Measurements from ENCODE around the gene SORCS3.

The SORCS3 gene

DNA sequence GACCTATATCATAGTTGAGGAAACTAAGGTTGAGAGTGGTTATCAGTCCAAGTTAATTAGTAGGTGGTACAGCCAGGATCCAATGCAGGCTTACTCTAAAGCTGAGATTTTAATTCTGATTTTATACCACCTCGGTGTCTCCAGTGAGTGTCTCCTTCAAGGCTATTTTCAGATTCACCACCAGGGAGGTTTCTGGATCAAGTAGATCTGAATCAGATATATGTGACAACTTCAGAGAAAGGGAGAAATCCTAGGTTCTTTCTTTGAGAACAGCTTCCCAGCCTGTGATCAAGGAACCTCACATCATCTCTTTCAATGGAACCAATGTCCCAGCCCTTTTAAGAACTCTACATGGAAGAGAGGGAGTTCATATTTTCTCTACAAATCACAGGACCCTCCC is 429.2 kb downstream of the SORCS3 start:
- no peak for DNase-seq (ENCODE audit: insufficient read length, low spot score)
- FAIRE-seq: no peak

DNA sequence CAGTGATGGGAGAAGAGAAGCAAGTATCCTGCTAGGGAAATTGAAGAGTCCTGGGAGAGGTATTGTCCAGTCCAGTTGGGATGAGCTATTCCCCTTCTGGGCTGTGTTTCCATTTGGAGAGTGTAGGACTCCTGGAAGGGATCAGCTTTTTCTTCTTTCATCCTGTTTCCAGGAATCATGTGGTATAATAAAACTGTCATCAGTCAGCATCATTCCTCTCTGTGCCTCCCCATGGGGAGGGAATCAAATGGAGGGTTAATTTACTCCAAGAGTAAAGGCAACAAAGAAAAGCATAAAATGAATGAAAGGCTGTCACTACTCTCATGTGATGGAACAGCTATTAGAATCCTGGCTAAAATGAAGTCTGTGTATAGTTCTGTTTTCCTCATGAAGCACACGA is 429.9 kb downstream of the SORCS3 start:
- FAIRE-seq (no peak), DNase-seq (ENCODE audit: insufficient read length, low spot score) (no peak)

DNA sequence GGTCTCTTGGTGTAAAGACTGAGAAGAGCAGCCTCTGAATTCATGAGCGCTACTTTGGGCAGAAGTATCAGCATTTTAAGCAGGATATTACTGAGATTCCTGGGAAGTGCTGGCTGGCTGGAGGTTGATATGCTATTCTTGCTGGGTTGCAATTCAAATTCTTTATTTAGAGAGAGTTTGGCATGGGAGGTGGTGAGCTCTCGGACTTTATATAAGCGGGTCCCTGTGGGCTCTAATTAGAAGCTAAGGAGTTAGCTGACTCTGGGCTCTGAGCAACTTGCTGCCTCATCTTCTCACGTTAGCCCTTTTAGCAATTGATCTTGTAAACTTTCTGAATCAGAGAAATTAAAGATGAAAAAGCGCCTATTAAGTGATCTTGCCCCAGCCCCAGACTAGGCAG is 430.9 kb downstream of the SORCS3 start:
- no peak for FAIRE-seq

DNA sequence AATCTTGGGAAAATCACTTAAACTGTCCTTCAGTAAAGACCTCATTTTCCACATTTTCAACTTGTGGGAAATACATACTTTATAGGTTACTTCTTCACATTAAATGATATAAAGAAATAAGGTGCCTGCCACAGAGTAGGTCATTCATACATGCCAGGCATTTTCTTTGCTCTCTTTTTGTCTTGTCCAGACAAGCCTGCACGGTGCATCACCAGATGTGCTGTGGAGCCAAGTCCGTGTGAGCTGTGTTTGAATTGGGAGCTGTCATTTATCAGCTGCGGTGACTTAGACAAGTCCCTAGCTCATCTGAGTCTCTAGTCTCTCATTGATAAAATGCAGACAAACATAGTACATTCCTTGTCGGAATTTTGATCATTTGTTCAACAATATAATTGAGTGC is 432.9 kb downstream of the SORCS3 start:
- no peak for FAIRE-seq
- DNase-seq (ENCODE audit: insufficient read length, low spot score): no peak

More for the DNA sequence above, 430.9 kb downstream of the SORCS3 start:
- DNase-seq (ENCODE audit: insufficient read length, low spot score): no peak

DNA sequence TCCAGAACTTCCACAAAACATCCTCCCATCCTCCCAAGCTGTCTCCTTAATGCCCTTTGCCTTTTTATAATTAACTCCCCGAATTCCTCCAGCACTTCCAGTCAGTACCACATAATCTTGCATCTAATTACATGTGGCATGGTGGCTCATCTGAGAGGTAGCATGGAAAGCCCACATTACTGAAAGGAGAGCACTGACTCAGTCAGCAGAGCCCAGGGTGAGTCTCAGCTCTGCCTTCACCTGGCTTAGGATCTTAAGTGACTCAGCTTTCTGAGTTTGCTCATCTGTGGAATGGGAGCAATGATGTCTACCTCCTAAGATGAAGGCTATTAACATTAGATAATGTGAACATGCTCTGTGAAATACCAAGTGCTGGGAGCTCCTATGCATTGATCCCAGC is 433.9 kb downstream of the SORCS3 start:
- DNase-seq (ENCODE audit: insufficient read length, low spot score) (no peak), FAIRE-seq (no peak)

DNA sequence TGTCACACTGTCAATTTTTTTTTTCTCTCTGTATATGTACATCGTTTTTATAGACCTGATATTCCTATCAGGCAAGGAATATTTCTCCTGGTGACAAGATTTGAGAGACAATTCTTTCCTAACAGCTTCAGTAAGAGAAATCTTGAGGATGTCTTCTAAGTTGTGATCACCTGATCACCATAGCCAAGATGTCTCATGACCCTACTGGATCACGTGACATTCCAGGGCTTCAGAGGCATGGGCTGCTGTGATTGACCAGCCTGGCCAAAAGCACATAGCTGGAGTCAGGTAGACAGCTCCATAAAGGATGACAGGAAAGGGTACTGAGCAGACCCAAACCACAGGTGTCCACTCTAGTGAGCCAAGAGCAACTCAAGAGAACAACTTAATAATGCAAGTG is 444.9 kb downstream of the SORCS3 start:
- no peak for DNase-seq (ENCODE audit: insufficient read length, low spot score)
- no peak for FAIRE-seq

DNA sequence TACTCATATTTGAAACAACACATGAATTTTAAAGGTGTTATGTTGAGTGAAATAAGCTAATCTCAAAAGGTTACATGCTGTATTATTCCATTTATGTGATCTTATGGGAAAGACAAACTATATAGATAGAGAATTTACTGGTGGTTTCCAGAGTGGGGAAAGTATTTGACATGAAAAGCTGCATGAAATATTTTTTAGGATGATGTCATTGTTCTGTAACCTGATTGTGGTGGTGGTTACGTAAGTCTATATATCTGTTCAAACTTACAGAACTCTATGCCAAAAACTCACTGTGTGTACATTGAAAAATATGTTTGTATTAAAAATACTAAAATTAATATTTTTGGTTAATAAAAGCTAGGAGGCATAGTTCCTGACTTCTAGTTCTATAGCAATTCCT is 453.0 kb downstream of the SORCS3 start:
- FAIRE-seq: no peak
- DNase-seq (ENCODE audit: insufficient read length, low spot score): no peak

DNA sequence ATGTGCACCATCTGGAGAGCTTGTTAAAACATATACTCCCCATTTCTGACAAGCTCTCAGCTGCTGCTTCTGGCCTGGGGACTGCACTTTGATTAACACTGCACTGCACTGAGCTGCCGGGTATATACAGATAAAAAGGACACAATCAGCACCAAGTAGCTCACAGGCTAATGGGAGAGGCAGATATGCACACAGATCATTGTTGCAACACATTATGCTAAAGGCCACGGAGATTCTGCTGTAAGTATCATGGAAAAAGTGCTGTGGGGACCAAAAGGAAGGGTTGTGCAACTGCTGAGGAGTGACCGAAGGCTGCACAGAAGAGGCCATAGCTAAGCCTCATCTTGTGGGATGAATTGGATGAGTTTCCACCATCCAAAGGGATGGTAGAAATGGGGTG is 455.2 kb downstream of the SORCS3 start:
- DNase-seq (ENCODE audit: insufficient read length, low spot score) (no peak), FAIRE-seq (no peak)

- DNase-seq (ENCODE audit: insufficient read length, low spot score) (no peak), FAIRE-seq (no peak)
Measured at GRCh38 chr10:105102977-105103376, 461.9 kb downstream of the SORCS3 start.

GRCh38 chr10:105104297-105104696 is 463.2 kb downstream of the SORCS3 start:
- DNase-seq (ENCODE audit: insufficient read length, low spot score): no peak

DNA sequence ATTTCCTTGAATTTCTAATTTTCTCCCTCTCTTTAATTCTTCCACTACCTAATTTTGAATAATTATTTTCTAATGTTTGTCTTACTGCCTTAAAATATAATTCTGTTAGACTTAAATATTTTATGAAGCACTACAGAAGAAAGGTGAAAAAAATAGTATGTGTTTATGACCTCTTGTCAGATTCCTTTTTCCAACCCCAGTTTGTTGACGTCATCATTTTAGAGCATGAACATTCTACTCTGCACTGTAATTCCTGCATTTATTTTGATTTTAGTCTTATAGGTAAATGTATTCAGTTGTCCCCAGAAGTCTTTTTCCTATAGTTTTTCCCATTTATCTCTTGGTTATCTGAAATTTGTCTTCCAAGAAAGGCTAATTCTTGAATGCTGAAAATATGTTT is 468.1 kb downstream of the SORCS3 start:
- no peak for DNase-seq (ENCODE audit: insufficient read length, low spot score)
- FAIRE-seq: no peak

More at GRCh38 chr10:105104297-105104696, 463.2 kb downstream of the SORCS3 start:
- no peak for FAIRE-seq

DNA sequence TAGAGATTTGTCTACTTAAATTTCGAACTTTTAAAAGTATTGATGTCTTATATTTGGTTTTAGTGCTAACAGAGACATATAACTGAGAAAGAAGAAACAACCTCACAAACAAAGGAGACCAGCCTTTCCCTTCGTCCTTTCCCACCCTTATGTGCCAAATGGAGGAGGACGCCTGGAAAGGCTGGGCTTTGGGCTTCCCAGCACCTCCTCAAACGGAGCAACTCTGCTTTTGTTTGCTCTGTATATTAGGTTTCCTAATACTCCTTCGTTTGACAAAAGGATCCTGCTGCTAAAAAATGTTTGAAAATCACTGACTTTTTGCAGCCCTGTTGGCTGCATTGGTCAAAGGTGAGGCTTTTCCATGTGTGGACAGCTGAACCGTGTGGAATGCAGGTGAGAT is 471.8 kb downstream of the SORCS3 start:
- DNase-seq (ENCODE audit: insufficient read length, low spot score) (no peak), FAIRE-seq (no peak)

DNA sequence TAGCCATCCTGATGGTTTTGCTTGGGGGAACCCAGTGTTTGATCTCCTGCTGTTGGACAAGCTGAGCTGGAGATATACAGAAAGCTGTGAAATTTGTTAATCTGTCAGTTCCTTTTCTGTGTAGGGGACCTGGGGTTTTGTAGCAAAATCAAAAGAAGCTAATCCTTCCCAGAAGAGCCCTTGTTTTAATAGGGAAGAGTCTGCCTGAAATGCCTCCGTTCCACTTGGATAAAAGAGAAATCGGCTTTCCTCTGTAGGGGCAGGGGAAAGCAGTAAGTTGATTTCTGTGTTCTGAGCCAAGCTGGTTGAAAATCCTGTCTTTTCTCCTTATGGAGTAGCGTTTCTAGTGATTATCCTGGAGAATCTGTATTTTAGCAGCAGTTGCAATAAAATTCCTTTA is 472.6 kb downstream of the SORCS3 start:
- DNase-seq (ENCODE audit: insufficient read length, low spot score) (no peak), FAIRE-seq (no peak)

GRCh38 chr10:105121743-105122142 is 480.7 kb downstream of the SORCS3 start:
- DNase-seq (ENCODE audit: insufficient read length, low spot score): no peak
- FAIRE-seq: no peak

DNA sequence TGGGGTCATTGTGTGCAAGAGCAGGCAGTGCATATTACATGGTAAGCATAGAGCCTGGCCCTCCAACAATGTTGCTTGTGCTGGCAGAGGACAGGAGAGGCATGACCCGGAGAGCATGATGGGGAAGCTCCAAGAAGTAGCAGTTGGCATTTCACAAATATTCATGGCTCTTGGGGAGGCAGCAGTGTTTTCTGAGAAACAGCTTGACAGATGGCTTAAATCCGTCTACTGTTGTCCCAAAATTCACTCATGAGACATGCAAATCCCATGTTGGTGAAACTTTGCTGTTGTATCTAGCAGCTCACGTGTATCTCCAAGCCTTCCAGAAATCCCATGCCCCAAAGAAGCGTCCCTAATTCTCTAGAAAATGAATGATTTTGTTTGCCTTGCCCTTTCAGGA is 487.0 kb downstream of the SORCS3 start:
- FAIRE-seq (no peak), DNase-seq (ENCODE audit: insufficient read length, low spot score) (no peak)

DNA sequence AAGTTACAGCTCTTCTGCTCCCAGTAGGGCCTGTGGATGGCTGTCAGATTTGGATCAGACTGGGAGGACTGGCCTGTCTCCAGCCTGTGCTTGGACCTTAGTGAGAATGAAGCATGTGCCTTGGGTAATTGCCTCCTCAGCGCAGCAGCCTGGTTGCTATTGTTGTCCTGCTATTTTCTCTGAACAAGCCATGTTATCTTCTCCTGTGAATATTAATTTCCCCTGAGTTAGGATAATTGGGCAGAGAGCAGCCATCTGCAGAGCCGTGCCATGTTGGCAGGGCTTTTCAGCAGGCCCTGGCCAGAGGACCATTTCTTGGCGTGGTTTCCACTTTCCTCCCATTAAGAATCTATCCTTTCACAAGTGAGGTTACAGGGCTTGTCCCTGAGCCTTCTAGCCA is 497.3 kb downstream of the SORCS3 start:
- DNase-seq (ENCODE audit: insufficient read length, low spot score) (no peak), FAIRE-seq (no peak)

DNA sequence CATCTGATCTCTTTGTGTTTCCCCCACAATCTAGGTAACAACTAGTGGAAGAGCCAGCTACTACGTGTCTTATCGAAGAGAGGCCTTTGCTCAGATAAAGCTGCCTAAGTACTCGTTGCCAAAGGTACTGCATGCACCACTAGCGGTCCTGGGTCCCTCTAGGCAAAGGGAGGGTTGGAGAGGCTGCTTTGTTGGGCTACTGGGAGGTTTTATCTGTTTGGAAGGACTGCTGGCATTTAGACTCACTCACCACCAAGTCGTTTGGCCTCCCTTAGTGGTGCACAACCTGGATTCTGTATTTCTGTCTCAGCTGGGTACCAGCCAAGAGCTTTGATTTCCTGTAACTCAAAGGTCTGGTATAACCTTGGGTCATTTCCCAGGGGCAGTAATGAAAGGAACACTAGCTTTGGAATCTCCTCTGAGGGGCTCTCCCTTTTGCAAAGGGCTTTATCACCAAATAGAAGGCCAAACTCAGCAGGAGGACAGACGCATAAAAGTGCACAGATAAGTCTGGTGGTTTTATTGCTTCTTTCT is 498.3 kb downstream of the SORCS3 start:
- DNase-seq (ENCODE audit: insufficient read length, low spot score): no peak
- no peak for FAIRE-seq

GRCh38 chr10:105140600-105140999 is 499.5 kb downstream of the SORCS3 start:
- no peak for FAIRE-seq
- DNase-seq (ENCODE audit: insufficient read length, low spot score): no peak

DNA sequence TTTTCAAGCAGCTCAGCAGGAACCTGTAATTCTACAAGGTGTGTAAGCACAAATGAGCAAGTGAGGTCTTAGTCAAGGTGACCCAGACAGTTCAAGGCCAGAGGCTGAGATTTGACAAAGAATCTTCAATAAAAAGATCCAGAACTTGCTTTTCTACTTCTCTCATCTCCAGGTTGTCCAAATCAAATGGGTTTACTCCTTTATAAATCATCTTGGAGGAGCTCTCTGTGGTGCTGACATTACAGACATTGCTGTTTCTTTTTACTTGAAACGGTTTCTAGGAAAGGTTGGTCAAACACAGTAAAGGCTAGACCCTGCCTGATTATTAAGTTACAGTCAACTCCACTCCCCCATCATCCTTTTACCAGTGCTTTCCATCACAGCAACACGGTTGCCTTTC is 504.6 kb downstream of the SORCS3 start:
- FAIRE-seq (no peak), DNase-seq (ENCODE audit: insufficient read length, low spot score) (no peak)

DNA sequence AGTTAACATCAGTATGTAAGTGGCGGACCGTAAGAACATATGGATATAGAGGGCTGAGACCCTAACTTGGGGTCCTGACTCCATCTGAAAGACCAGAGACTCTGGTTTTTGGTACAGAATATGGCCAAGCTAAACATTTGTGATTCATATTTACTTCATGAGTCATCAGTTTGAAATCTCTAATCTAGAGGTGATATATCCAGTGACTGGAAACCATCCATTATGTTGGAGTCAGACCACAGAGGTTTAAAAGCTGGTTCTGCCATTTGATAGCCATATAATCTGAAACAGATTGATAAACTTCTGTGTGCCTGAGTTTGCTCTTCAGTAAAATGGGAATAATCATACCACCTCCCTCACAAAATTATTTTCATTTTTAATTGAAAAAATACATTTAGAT is 505.3 kb downstream of the SORCS3 start:
- FAIRE-seq (no peak), DNase-seq (ENCODE audit: insufficient read length, low spot score) (no peak)

DNA sequence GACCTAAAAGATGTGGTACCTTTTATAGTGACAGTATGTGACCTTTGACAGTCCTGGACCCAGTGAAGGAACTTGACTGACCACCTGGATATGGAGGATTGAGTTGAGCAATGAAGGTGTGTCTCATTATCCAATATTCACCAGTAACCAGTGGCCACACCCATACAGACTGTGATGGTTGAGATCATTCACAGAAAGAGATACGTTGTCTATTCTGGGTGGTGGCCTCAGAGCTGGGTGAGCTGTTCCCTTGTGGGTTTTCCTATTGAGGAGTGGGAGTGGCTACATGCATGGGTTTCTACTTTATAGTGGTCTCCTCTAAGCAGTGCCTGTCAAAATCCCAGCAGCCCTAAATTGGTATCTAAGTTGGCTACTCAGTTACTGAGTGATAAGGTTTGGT is 507.4 kb downstream of the SORCS3 start:
- DNase-seq (ENCODE audit: insufficient read length, low spot score) (no peak), FAIRE-seq (no peak)

DNA sequence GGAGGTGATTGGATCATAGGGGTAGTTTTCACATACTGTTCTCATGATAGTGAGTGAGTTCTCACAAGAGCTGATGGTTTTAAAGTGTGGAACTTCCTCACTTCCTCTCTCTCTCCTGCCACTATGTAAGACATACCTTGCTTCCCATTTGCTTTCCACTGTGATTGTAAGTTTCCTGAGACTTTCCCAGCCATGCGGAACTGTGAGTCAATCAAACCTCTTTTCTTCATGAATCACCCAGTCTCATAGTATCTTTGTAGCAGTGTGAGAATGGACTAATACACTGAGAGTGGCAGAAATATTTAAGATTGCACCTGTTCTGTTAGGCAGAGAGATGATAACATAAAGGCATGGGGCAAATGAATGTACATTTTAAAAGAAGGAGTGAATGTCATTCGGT is 507.8 kb downstream of the SORCS3 start:
- FAIRE-seq (no peak), DNase-seq (ENCODE audit: insufficient read length, low spot score) (no peak)

- FAIRE-seq (no peak), DNase-seq (ENCODE audit: insufficient read length, low spot score) (no peak)
Measured at GRCh38 chr10:105149371-105149891, 508.3 kb downstream of the SORCS3 start.
